ENCODE measurements around the gene MINDY2.

DNA sequence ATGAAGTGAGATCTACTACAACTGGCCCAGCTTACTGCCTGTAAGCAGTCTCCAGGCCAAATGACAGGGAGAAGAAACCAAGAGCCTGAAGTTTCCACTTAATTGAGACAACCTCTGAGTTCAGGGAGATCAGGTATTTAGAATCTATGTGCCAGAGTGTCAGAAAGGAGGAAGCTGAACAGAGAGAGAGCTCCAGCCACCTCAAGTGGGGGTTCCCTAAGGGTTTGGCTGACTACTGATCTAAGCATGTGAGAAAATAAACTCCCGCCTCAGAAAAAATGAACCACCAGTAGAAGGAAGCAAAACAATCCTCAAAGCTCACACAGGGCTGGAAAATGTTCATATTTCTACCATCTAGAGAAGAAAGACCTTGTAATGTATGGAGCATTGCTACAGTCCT, 46.6 kb upstream of the MINDY2 start:
- TF ChIP-seq, protein P1, sequence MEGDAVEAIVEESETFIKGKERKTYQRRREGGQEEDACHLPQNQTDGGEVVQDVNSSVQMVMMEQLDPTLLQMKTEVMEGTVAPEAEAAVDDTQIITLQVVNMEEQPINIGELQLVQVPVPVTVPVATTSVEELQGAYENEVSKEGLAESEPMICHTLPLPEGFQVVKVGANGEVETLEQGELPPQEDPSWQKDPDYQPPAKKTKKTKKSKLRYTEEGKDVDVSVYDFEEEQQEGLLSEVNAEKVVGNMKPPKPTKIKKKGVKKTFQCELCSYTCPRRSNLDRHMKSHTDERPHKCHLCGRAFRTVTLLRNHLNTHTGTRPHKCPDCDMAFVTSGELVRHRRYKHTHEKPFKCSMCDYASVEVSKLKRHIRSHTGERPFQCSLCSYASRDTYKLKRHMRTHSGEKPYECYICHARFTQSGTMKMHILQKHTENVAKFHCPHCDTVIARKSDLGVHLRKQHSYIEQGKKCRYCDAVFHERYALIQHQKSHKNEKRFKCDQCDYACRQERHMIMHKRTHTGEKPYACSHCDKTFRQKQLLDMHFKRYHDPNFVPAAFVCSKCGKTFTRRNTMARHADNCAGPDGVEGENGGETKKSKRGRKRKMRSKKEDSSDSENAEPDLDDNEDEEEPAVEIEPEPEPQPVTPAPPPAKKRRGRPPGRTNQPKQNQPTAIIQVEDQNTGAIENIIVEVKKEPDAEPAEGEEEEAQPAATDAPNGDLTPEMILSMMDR (conservative IDR thresholded peaks at IDR 0.05 in 1 of 2, IDR thresholded peaks at IDR 0.05 in 1 of 2; ENCODE audit: extremely low read depth in 1 of 2, insufficient read depth in 1 of 2, low read depth in 1 of 2, low read length in 2 of 2), result no peak
- no peak for TF ChIP-seq EZH2 (IDR thresholded peaks at IDR 0.05; ENCODE audit: borderline replicate concordance, low read length)
